DMS 273 (cell line): ENCODE results near the gene PCBP3.

Experiments
- DNase-seq: peaks from one replicate; lab custom pipeline; 2025; ENCODE audit not compliant: unreplicated experiment; lab: John Stamatoyannopoulos, UW

PCBP3 gene

DNA sequence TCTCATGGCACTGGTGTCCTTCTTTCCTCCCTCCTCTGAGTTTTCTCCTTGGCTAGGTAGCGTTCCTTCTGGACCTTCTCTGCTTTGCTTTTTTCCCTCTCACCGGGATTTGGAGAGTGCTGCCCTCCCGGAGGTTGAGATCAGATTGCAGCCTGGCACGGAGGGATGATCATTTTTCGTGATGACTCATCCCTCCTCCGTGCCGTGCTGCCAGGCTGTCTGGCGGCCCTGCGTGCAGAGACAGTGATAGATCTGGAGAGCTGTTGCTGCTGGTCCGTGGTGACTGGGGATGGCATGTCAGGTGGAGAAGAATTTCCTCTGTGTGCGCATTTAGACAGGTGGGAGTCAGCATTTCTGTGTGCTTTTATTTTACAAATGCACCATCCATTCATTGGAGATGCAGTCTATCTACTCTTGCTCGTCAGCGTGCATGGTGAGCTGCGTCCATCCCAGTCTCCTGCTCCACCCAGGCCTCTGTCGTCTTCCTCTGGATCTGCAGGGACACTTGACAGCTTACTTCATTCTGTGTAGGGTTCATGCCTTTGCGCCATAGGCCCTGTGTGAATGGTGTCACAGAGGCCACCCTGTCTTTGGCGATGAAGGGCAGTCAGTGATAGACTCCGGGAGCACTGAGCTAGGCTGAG lies 104.4 kb downstream of the PCBP3 start:
- peak; percentile 92 for DNase-seq

DNA sequence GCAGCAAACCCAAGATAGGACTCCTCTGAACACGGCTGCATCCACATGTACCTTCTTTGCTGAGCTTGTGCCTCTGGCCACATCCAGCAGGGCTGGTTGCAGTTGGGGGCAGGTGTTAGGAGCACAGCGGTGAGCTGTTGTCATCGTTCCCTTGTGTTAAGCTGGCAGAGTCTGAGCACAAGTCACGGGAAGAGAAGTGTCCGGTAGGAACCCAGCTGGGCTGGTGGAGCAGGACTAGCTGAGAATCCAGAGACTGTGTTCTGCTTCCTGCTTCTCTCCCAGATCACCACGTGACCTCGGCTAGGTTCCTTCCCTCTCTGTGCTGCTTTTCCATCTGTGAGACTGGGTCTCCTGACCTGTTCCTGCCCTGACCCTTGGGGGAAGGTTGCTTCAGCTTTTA lies 105.1 kb downstream of the PCBP3 start:
- no peak for DNase-seq

- DNase-seq = no peak
These were observed 106.4 kb downstream of the PCBP3 start for GRCh38 chr21:45749974-45750373.

- no peak for DNase-seq
These were observed 107.4 kb downstream of the PCBP3 start for GRCh38 chr21:45750936-45751335.

- DNase-seq = no peak
These were observed 109.9 kb downstream of the PCBP3 start for GRCh38 chr21:45753445-45753844.

GRCh38 chr21:45756029-45756428 lies 112.5 kb downstream of the PCBP3 start:
- no peak for DNase-seq

DNA sequence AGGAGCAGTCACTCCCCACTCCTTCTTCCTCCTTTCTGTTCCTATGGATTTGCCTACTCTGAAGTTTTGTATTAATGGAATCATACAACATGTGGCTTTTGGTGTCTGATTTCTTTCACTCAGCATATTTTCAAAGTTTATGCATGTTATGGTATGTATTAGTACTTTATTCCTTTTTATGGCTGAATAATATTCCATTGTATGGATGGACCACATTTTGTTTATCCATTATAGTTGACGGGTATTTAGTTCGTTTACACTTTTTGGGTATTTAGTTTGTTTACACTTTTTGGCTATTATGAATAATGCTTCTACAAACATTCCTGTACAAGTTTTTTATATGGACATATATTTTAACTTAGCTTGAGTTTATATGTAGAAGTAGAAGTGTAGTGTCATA lies 113.1 kb downstream of the PCBP3 start:
- no peak for DNase-seq

- no peak for DNase-seq
These were observed 118.2 kb downstream of the PCBP3 start for GRCh38 chr21:45761704-45762103.

- no peak for DNase-seq
These were observed 119.5 kb downstream of the PCBP3 start for GRCh38 chr21:45763074-45763473.

- no peak for DNase-seq
These were observed 120.0 kb downstream of the PCBP3 start for GRCh38 chr21:45763506-45763905.

DNA sequence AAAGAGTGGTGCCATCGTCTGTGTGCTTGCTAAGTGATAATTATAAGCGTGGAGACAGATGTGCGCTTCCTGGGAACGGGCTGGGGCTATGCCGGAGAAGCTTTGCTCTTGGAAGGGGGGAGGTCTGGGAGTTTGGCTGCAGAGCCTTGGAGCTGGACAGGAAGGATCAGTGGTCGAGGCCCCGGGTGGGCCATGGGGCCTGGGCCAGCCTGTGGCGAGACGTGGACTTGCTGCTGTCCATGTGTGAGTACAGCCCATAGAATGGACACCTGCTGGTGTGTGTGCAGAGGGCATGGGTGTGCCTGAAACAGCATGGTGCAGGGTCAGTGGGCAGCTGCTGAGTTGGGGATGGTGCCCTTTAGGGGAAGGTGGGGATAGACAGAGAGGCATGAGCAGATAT lies 121.3 kb downstream of the PCBP3 start:
- DNase-seq = no peak

GRCh38 chr21:45765375-45765774 lies 121.8 kb downstream of the PCBP3 start:
- DNase-seq = no peak

GRCh38 chr21:45766055-45766454 lies 122.5 kb downstream of the PCBP3 start:
- DNase-seq = no peak

DNA sequence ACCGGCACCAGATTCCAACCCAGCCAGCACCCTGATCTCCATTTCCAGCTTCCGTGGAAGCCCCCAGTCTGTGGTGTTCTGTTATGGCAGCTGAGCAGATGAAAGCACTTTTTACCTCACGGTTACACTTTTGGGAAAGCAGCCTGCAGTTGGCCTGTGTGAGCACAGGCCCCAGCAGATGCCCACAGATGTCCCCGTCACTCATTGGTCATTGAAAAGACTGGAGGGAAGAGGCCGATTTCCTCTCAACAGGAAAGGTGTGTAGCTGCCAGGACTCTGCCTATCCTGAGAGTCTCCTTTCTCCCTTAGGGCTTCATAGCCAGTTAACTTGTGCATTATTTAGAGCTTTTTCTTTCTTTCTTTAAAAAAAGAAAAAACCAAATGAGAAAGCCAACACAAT lies 123.0 kb downstream of the PCBP3 start:
- no peak for DNase-seq

GRCh38 chr21:45767071-45768006 lies 123.8 kb downstream of the PCBP3 start:
- DNase-seq = no peak

DNA sequence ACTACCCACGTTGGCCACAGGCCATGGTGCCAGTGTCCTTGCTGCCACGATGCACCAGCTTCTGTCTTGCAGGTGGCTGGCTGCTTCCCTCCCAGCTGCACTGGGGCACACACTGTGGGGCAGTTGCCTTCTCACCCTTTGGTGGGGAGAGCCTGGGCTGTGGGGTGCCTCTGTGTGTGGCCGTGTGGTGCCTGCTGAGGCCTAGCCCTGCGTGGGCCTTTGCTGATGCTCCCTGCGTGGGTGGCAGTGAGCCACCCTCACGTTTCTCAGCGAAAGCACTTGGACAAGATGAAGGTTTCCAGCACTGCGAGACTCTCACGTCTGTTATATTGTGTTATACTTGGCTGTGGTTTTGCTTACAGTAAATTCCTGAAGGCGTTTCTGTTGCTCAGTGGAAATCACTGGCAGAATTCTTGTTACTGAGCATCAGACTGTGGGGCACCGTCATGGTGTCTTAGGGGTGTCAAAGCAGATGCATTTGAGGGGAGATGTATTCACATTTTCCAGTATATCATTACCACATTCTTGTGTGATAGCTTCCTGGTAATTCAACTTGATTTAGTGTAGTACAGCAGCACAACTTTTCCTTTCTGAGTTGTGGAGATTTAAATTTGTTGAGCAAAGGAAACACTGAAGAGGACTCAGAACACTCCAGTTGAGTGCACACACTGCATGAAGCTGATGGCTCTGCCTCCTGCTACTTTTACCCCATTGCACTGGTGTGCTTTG lies 124.7 kb downstream of the PCBP3 start:
- no peak for DNase-seq

DNA sequence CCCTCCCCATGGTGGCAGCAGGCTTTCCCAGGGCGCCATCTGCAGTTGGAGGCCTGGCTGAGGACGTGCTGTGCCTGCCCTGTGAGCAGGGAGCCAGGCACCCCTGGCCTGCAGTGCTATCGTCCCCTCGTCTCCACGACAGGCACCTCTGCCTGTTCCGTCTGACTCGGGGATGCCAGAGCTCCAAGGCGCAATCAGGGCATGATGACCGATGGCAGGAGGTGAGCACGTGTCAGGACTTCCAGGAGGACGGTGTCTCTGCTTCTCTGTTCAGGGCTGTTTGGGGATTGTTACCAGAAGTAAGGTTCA lies 125.2 kb downstream of the PCBP3 start:
- peak; percentile 56 for DNase-seq

GRCh38 chr21:45769294-45769693 lies 125.8 kb downstream of the PCBP3 start:
- no peak for DNase-seq

- no peak for DNase-seq
These were observed 126.4 kb downstream of the PCBP3 start for GRCh38 chr21:45769896-45770295.

- DNase-seq = no peak
These were observed 128.7 kb downstream of the PCBP3 start for GRCh38 chr21:45772180-45772579.

DNA sequence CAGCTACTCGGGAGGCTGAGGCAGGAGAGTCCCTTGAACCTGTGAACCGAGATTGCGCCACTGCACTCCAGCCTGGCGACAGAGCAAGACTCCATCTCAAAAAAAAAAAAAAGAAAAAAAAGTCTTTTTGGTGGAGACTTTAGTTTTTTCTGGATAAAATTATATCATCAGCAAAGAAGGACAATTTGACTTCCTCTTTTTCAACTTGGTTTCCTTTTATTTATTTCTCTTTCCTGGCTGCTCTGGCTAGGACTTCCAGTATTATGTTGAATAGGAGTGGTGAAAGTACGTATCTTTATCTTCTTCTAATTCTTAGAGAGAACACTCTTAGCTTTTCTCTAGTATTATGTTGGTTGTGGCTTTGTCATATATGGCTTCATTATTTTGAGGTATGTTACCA lies 130.8 kb downstream of the PCBP3 start:
- no peak for DNase-seq

- no peak for DNase-seq
These were observed 133.4 kb downstream of the PCBP3 start for GRCh38 chr21:45776971-45777370.
